HG03378 (cell line): ENCODE results near the gene CADM1.
"Not testable (repeated sequence)": the region's sequence is repeated elsewhere in the genome, so short reads cannot be mapped to it uniquely, and the experiment has no call there.

Experiments used
- ATAC-seq: cut with Tn5 transposase; IDR thresholded peaks from one replicate; pipeline ENCODE4 v1.9.1; 2021; ENCODE audit warnings: mild to moderate bottlenecking, moderate library complexity; ENCODE audit not compliant: unreplicated experiment

Gene CADM1

GRCh38 chr11:115481528-115481927, 22.7 kb downstream of the CADM1 start:
- no peak for ATAC-seq

DNA sequence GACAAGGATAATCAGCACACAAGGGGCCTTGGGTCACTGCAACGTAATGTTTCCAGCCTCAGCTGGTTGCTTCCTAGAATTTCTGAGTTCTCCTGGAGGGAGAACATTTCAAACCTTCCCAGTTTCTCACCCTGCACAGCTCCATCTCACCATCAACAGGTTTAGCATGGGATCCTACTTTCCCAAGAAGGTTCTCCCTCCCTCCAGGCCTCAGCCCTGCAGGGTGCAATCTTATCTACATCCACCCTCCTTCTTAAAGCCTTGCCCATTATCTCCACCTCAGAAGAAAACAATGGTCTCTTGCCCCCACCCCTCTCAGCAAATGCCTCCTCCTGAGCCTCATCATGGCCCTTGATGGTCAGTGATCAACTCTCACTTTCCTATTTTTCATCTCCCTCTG, 23.6 kb downstream of the CADM1 start:
- ATAC-seq, result no peak

GRCh38 chr11:115477410-115477809, 26.8 kb downstream of the CADM1 start:
- no peak for ATAC-seq

DNA sequence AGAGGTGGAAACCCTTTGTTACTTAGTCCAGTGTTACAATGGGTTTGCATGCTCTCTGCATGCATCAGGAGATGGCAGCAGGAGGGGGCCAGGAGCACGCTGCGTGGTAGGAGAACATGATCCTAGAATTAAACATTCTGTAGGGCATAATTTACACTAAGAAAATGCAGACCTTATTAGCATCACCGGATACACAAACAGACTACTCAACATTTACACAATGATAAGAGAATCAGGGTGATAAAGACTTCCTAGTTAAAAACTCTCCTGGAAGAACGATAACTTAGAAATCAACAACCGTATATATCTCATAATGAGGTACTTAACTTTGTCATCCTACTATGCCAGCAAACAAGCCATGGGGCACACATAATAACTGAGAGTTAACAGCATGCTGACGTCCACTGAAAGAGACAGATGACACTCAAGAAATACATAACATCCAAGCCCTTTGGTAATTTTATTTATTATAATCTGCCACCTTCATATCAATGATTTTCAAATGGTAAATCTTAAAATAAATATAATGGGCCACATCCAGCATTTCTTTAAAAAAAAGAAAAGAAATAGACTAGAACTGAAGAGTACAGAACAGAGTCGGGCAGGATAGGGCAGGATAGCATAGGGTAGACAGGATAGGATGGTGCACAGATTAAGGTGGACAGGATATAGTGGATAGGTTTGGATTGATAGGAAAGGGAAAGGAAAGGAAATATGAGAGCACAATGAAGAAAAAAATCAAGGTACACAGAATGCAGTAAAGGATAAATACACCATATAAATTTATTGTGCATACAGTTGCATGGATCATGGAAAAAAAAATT, 27.5 kb downstream of the CADM1 start:
- no peak for ATAC-seq

DNA sequence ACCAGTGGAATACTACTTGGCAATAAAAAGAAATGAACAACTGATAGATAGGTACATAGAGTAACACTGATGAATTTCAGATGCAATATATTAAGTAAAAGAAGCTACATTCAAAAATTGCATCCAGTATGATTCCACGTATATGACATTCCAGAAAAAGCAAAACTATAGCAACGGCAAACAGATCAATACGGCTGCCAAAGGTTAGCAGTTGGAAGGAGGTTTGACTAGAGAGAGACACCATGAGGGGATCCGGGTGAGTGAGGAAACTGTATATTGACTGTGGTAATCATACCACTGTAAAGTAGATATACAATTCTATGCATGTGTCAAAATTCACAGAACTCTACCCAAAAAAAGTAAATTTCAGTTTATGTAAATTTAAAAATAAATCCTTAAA, 28.7 kb downstream of the CADM1 start:
- ATAC-seq, result no peak

DNA sequence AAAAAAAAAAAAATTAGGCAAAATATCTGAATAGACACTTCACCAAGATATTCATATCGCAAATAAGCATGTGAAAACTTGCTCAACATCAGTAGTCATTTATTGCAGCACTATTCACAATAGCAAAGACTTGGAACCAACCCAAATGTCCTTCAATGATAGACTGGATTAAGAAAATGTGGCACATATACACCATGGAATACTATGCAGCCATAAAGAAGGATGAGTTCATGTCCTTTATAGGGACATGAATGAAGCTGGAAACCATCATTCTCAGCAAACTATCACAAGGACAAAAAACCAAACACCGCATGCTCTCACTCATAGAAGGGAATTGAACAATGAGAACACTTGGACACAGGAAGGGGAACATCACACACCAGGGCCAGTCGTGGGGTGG, 29.9 kb downstream of the CADM1 start:
- ATAC-seq, result not testable (repeated sequence)

DNA sequence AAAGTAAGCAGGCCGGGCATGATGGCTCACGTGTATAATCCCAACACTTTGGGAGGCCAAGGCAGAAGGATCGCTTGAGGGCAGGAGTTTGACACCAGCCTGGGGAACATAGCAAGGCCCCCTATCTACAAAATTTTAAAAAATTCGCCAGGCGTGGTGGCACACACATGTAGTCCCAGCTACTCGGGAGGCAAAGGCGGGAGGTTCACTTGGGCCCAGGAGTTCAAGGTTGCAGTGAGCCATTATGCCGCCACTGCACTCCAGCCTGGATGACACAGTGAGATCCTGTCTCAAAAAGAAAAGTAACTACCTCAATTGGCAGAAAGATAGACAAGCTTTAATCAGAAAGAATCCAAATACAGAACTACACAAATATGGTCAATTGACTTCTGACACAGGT, 31.0 kb downstream of the CADM1 start:
- no peak for ATAC-seq

GRCh38 chr11:115471367-115471766, 32.8 kb downstream of the CADM1 start:
- no peak for ATAC-seq

DNA sequence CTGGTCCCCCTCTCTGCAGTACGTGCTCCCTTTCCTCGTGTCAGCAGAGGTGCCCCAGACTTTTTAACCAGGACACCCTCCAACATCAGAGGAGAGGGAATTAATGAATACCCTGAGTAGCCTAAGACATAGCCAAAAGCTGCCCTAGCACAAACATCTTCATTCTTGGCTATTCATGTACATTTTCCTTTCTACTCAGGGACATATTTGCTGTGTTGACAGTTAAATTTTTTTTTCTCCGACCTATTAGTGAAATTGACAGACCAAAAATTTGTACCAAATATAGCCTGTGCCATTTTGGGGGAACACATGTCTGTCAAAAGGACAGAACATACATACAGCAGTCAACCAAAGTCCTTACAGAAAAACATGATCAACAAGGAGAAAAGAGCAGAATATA, 33.3 kb downstream of the CADM1 start:
- ATAC-seq, result no peak

- no peak for ATAC-seq
Observed at GRCh38 chr11:115469361-115469760, 34.9 kb downstream of the CADM1 start.

- ATAC-seq, result no peak
Observed at GRCh38 chr11:115466122-115466521, 38.1 kb downstream of the CADM1 start.

- no peak for ATAC-seq
Observed at GRCh38 chr11:115464269-115464668, 39.9 kb downstream of the CADM1 start.

DNA sequence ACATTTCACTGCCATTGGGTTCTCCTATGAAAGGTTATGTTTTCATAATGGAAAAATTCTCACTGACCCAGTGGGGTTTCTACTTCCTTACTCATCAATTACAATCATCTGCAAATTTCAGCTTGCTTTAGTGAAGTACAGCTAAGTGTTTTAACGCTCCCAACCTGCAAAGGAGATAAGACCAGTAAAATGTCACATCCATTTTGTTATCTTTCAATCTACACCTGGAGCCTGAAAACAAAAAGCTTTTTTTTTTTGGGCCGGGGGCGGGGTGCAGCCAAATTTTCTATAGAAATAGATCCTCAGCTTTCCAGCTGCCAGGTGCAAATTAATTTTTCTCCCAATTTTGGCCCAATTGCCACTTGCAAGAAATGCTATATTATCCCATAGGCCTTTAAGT, 40.6 kb downstream of the CADM1 start:
- ATAC-seq, result no peak

DNA sequence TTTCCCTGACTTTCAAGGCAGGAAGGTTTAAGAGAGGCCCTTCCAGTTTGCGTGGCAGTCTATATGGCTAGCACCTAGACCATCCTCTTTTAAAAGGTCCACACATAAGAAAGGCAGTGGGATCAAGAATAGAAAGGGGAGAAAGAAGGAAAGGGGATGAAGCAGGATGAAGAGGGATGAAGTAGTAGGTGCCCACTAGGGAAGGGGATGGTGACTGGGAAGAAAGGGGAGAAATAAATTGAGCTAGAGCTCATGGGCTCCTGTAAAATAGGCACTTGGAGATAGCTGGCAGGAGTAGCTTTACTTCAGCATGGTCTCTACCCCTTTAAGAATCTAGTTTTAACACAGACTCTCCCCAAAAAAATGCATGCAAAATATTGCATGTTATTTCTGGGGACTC, 41.5 kb downstream of the CADM1 start:
- no peak for ATAC-seq

DNA sequence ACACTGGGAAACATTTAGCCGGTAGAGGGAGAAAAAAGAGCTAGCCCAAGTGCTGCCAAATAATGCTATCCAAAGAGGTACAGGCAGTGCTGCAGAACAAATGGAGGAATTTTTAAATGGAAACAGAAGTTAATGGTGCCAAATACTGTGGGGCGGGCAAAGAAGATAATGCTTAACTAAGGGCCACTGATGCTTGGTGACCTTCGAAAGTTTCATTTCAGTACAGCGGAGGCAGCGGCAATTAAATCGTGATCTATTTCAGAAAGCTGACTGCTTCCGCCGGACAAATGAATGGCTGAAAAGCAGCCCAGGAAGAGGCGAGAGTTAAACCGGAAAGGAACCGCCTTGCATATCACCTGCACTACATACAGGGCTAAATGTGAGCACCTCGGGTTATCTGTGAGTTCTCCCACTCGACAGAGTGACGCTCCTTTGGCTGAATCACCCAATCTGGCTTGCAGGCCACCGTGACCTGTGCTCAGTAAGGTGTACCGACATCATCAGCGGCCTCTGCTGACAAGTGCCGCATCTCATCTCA, 42.1 kb downstream of the CADM1 start:
- ATAC-seq, result no peak

GRCh38 chr11:115460512-115460911, 43.7 kb downstream of the CADM1 start:
- no peak for ATAC-seq

DNA sequence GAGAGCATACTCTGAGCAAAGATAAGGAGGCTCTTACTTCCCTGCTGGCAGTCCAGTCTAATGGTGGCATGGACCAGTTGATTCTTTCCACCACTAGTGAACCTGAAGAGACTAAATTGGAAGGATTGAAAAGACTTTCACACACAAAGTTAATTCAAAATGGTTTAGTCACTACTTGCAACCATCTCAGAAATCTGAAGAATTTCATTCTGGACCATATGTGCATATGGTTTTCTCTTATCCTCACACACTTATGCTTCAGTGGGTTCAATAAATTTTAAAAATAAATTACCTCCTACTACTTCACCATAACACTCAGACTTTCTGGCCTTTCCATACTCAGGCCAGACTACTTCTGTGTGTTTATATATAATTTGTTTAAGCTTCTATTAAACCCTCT, 44.7 kb downstream of the CADM1 start:
- ATAC-seq, result no peak

- no peak for ATAC-seq
Observed at GRCh38 chr11:115458877-115459276, 45.3 kb downstream of the CADM1 start.

GRCh38 chr11:115456019-115456418, 48.2 kb downstream of the CADM1 start:
- no peak for ATAC-seq

GRCh38 chr11:115455613-115456012, 48.6 kb downstream of the CADM1 start:
- no peak for ATAC-seq

GRCh38 chr11:115454525-115454924, 49.7 kb downstream of the CADM1 start:
- no peak for ATAC-seq

DNA sequence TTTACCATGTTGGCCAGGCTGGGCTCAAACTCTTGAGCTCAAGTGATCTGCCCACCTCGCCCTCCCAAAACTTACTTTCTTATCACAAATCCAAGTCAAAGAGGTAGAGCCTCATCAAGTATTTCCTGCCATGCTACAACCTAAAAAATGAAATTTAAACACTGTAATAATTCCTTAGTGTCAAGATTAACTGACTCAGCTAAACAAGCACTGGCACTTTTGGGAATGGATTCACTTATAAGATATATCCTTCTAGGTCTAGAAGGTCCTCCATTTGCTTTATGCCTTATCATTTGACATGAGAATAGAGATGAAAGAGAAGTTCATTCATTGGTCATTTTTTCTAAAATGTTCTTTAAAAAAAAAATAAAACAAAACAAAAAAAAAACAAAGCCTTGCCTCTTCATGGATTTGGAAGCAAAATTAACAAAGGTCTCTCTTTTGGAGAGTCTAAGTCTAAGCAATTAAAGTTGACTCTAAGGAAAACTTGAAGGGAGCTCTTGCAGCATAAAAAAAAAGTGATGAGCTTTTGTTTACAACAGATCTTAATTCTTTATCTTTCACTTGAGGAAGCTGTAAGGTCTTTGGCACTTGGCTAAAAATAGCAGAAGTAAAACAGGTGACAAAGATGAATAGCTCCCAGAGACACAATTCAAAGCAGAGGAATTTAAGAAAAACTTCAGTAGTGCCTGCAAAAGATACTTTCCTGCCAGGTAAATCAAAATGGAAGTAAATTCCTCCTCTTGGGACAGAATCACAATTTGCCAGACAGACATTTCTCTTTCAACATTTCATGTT, 50.3 kb downstream of the CADM1 start:
- ATAC-seq, result no peak
